Loucy (cell line): ENCODE results near the gene TSC22D4.

Source experiments
- H2AFZ ChIP-seq: fragments of 200-600 bp; sonication (generic); 2 replicates; pipeline ENCODE4 v1.6.0; 2016; ENCODE audit warnings: antibody characterized with exemption, mild to moderate bottlenecking, low read length, moderate library complexity
- H3F3A ChIP-seq: fragments of 200-600 bp; 2 replicates; pipeline ENCODE4 v1.6.0; 2016; ENCODE audit warnings: antibody characterized with exemption, low read depth, mild to moderate bottlenecking
- H3K27me3 ChIP-seq: fragments of 200-600 bp; sonication (generic); 2 replicates; pipeline ENCODE4 v1.6.1; 2014; ENCODE audit warnings: low read length, mild to moderate bottlenecking; ENCODE audit not compliant: insufficient read depth, poor library complexity, severe bottlenecking
- H3K36me3 ChIP-seq: fragments of 200-600 bp; sonication (generic); 2 replicates; pipeline ENCODE4 v1.6.1; 2016; ENCODE audit warnings: low read length; ENCODE audit not compliant: insufficient read depth
- H3K4me1 ChIP-seq: fragments of 200-600 bp; sonication (generic); 2 replicates; pipeline ENCODE4 v1.5.1; 2014; ENCODE audit warnings: low read length, mild to moderate bottlenecking; ENCODE audit not compliant: insufficient read depth, poor library complexity, severe bottlenecking
- H3K4me2 ChIP-seq: fragments of 200-600 bp; sonication (generic); 2 replicates; pipeline ENCODE4 v1.6.0; 2014; ENCODE audit warnings: antibody characterized with exemption, low read length, low read depth, mild to moderate bottlenecking; ENCODE audit not compliant: poor library complexity, severe bottlenecking
- H3K4me3 ChIP-seq: fragments of 200-600 bp; sonication (generic); 2 replicates; pipeline ENCODE4 v1.5.1; 2014; ENCODE audit warnings: low read length, mild to moderate bottlenecking, mixed read lengths; ENCODE audit not compliant: poor library complexity, severe bottlenecking
- H3K79me2 ChIP-seq: fragments of 200-600 bp; sonication (generic); 2 replicates; pipeline ENCODE4 v1.6.1; 2014; ENCODE audit warnings: low read length; ENCODE audit not compliant: insufficient read depth
- H3K9ac ChIP-seq: fragments of 200-600 bp; sonication (generic); 2 replicates; pipeline ENCODE4 v1.6.0; 2014; ENCODE audit warnings: mild to moderate bottlenecking, low read depth, low read length, moderate library complexity; ENCODE audit not compliant: poor library complexity, severe bottlenecking
- H3K9me2 ChIP-seq: fragments of 200-600 bp; sonication (generic); replicated peaks from 2 replicates; pipeline ENCODE4 v1.6.1; 2016; ENCODE audit warnings: low read depth, low read length, mixed read lengths
- H3K9me3 ChIP-seq: fragments of 200-600 bp; sonication (generic); 2 replicates; pipeline ENCODE4 v1.6.1; 2014; ENCODE audit warnings: mild to moderate bottlenecking, antibody characterized with exemption, low read length, low read depth; ENCODE audit not compliant: insufficient read depth
- H4K20me1 ChIP-seq: fragments of 200-600 bp; sonication (generic); 2 replicates; pipeline ENCODE4 v1.6.0; 2014; ENCODE audit warnings: antibody characterized with exemption, low read length, mild to moderate bottlenecking; ENCODE audit not compliant: insufficient read depth, poor library complexity, severe bottlenecking
- EZH2phosphoT487 ChIP-seq: fragments of 200-600 bp; IDR thresholded peaks from 2 replicates; pipeline ENCODE4 v1.6.1; 2018; ENCODE audit warnings: antibody characterized with exemption, mild to moderate bottlenecking, moderate library complexity, borderline replicate concordance
- TF ChIP-seq, protein P1 (sequence below): fragments of 200-600 bp; sonication (generic); conservative IDR thresholded peaks from 2 replicates; pipeline ENCODE4 v1.5.1; 2014; ENCODE audit warnings: mild to moderate bottlenecking, antibody characterized with exemption, low read length

The TSC22D4 gene

DNA sequence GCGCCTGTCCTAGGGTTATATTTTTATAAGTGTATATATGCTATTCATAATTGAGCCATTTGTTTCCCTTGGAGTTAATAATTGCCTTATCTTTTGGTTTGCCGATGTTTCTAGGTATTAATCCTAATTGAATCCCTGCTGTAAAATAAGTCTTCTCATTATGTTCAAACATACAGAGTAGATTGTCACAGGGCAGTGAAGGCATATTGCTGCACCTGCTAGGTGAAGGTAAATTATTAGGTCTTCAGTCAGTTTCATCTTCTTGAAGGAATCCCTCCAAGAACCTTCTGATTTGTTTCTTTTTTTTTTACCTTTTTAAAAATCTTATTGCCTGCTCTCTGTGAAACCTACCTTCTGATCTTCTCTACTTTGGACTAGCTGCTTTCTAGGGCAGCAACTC lies 42.1 kb upstream of the TSC22D4 start:
- Histone ChIP-seq H2AFZ (no peak overlapping the region), H3K9me3 (no peaks in the 10 kb centered on the region), H3K9me2 (no peaks in the 10 kb centered on the region), H3K4me1 (peaks cover 7% of the 10 kb centered on the region), H3F3A (no peaks in the 10 kb centered on the region), H3K4me2 (no peak overlapping the region), H3K27me3 (no peaks in the 10 kb centered on the region), H3K9ac (no peak overlapping the region), H4K20me1 (no peaks in the 10 kb centered on the region), H3K36me3 (no peaks in the 10 kb centered on the region), H3K4me3 (no peak overlapping the region), H3K79me2 (no peaks in the 10 kb centered on the region)
- TF ChIP-seq, protein P1, sequence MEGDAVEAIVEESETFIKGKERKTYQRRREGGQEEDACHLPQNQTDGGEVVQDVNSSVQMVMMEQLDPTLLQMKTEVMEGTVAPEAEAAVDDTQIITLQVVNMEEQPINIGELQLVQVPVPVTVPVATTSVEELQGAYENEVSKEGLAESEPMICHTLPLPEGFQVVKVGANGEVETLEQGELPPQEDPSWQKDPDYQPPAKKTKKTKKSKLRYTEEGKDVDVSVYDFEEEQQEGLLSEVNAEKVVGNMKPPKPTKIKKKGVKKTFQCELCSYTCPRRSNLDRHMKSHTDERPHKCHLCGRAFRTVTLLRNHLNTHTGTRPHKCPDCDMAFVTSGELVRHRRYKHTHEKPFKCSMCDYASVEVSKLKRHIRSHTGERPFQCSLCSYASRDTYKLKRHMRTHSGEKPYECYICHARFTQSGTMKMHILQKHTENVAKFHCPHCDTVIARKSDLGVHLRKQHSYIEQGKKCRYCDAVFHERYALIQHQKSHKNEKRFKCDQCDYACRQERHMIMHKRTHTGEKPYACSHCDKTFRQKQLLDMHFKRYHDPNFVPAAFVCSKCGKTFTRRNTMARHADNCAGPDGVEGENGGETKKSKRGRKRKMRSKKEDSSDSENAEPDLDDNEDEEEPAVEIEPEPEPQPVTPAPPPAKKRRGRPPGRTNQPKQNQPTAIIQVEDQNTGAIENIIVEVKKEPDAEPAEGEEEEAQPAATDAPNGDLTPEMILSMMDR = no peak
- no peak for TF ChIP-seq EZH2phosphoT487

DNA sequence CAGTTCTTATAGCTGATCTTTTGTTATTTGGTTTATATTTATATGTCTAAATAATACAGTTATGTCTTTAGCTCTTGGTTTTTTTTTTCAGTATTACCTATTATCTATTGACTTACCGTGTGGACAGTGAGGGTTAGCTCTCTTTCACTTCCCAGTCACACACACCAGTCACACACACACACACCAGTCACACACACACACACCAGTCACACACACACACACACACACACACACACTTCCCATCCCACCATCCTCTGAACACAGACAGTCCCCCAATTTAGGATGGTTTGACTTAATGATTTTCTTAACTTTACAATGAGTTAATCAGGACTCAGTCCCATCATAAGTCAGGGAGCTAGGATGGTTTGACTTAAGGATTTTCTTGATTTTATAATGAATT lies 41.1 kb upstream of the TSC22D4 start:
- no peaks in the 10 kb centered on the region for H3K36me3 ChIP-seq
- no peaks in the 10 kb centered on the region for H3K79me2 ChIP-seq
- H3K9me3 ChIP-seq = no peaks in the 10 kb centered on the region
- no peaks in the 10 kb centered on the region for H3K9me2 ChIP-seq
- H2AFZ ChIP-seq = no peak overlapping the region
- H3K27me3 ChIP-seq = no peaks in the 10 kb centered on the region
- H3F3A ChIP-seq = no peaks in the 10 kb centered on the region
- H4K20me1 ChIP-seq = no peaks in the 10 kb centered on the region
- H3K9ac ChIP-seq = no peak overlapping the region
- no peak overlapping the region for H3K4me3 ChIP-seq
- no peak for TF ChIP-seq EZH2phosphoT487
- TF ChIP-seq, protein P1 = no peak
- peaks cover 10% of the 10 kb centered on the region for H3K4me1 ChIP-seq
- no peak overlapping the region for H3K4me2 ChIP-seq

DNA sequence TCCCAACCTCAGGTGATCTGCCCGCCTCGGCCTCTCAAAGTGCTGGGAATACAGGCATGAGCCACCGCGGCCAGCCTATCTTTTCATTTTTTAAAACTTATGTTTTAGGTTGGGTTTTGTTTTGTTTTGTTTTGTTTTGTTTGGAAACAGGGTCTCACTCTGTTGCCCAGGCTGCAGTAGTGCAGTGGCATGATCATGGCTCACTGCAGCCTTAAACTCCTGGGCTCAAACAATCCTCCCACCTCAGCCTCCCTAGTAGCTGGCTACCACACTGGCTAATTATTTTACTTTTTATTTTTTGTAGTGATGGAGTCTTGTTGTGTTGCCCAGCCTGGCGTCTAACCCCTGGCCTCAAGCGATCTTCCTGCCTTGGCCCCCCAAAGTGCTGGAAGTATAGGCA lies 40.6 kb upstream of the TSC22D4 start:
- Histone ChIP-seq H3K9ac (no peak overlapping the region), H3F3A (no peaks in the 10 kb centered on the region), H3K4me2 (no peak overlapping the region), H3K9me2 (no peaks in the 10 kb centered on the region), H3K27me3 (no peaks in the 10 kb centered on the region), H2AFZ (no peak overlapping the region), H4K20me1 (no peaks in the 10 kb centered on the region), H3K4me1 (peaks cover 10% of the 10 kb centered on the region), H3K9me3 (no peaks in the 10 kb centered on the region), H3K36me3 (no peaks in the 10 kb centered on the region), H3K4me3 (no peak overlapping the region), H3K79me2 (no peaks in the 10 kb centered on the region)
- TF ChIP-seq, protein P1 = no peak
- TF ChIP-seq EZH2phosphoT487 = no peak
